ENCODE data around the gene GOLGA6L10. TPM values are rescaled to one million over a fixed set of nuclear protein-coding genes. Genes with fewer than 3 reads are reported as not detected.

The GOLGA6L10 gene, protein sequence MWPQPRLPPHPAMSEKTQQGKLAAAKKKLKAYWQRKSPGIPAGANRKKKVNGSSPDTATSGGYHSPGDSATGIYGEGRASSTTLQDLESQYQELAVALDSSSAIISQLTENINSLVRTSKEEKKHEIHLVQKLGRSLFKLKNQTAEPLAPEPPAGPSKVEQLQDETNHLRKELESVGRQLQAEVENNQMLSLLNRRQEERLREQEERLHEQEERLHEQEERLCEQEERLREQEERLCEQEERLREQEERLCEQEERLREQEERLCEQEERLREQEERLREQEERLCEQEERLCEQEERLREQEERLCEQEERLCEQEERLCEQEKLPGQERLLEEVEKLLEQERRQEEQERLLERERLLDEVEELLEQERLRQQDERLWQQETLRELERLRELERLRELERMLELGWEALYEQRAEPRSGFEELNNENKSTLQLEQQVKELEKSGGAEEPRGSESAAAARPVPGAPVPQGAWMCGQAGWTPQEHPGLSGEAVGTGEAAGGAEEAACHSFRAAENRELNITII
- 0.23 TPM in 2 replicates for total RNA-seq

DNA sequence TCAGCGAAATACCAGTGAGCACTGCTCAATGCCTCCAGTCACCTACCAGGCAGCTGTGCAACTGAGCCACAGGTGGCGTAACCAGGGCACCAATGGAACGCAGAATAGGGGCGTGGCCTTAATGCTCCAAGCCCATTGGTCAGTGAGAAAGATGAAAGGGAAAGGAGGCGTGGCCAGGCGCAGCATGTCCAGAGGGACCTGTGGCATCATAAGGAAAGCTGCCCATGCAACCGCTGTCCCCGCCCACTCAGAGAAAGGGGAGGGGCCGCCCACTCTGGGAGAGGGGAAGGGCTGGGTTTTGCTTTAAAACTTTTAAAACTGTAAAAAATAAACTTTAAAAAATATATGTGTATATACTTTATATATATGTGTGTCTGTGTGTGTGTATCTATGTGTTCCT is at the start of gene GOLGA6L10:
TSS of gene GOLGA6L10 (minus strand) at position 101 of the 400 bp plus-strand sequence. CDS start at position 1, 100 bp downstream.

Other genes with a start within 250 kb of the GOLGA6L10 start
- 26.8 and 34.4 TPM in 2 replicates for gene EFL1, start 86.7 kb downstream of the GOLGA6L10 start, total RNA-seq
- 0.55 and 0.68 TPM in 2 replicates for gene SAXO2, start 86.7 kb downstream of the GOLGA6L10 start, total RNA-seq
- 0.78 and 3.1 TPM in 2 replicates for gene GOLGA6L9, start 80.3 kb upstream of the GOLGA6L10 start, total RNA-seq
- gene RPS17, start 191.0 kb upstream of the GOLGA6L10 start, total RNA-seq: 5,187 and 6,012 TPM in 2 replicates